NOMO-1 treated with DMSO at 0.1 percent for 48 hours (cell line): ENCODE data around the gene NR4A1.
A peak's percentile ranks its signal among the peaks of the same experiment; 100 is the strongest.

Experiments
- DNase-seq: peaks from one replicate; lab custom pipeline; 2025; ENCODE audit not compliant: unreplicated experiment; lab: John Stamatoyannopoulos, UW

The NR4A1 gene

GRCh38 chr12:52050758-52051541 is at the start of gene NR4A1:
TSS of gene NR4A1 (plus strand) at chr12:52051442. CDS start at chr12:52054329, 2,887 bp downstream.
- peak; percentile 84 for DNase-seq

GRCh38 chr12:52003016-52003550 is 48.2 kb upstream of the NR4A1 start:
- DNase-seq: no peak

DNA sequence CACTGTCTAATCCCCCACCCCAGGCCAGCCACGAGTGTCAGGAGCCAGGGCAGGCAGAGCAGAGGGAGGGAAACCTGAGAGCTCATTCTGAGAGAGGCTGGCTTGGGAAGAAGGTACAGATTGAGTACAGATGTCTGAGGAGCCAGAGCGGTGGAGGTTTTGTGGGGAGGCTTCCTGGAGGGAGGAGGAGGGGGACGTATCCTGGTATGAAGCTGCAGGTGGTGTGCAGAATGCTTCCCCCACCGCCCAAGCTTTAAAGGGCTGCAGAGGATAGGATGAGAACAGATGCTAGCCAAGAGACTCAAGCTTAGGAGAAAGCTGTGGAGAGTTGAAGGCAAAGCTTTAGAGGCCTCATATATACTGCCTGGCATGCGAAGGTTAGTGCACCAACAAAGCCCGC is 47.7 kb upstream of the NR4A1 start:
- DNase-seq: no peak

- DNase-seq: no peak
Observed at GRCh38 chr12:52004042-52004648, 47.1 kb upstream of the NR4A1 start.

- no peak for DNase-seq
Observed at GRCh38 chr12:52005218-52005902, 45.9 kb upstream of the NR4A1 start.

DNA sequence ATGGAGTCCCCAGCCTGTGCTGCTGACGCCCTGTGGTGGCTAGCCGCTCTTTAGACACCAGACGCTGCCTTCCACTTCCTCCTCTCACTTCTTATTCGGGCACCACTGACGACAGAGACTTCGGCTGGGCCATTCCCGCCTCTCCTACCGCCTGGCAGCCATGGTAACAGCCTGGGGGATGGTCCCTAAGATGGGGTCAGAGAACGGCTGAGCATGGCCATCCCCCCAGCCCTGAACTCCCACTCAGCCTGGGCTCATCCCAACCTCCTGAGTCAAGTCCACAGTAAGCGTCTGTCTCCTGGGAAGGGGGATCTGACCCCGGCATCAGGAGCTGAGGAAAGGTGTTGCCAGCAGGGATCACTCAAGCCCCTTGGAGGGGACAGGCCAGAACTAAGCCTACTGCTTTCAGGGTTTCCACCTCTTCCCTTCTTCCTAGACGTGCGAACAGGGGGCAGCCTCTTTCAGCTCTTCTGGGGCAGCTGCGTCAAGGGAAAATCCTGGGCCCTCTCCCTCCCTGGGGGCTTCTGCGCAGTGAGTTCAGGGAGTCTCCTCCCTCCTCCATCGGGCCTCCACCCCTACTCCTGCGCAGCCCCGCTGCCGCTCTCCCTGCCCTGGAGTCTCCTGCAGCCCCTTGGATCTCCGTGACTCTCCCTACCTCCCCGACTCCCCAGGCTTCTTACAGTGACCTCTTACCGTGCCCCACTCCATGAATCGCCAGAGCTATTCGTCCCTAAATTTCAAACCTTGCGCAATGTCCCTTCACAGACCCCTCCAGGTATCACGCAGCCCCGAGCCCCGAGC is 45.1 kb upstream of the NR4A1 start:
- peak; percentile 91 for DNase-seq

- peak; percentile 28 for DNase-seq
Observed at GRCh38 chr12:52006726-52007157, 44.5 kb upstream of the NR4A1 start, which contains the start of gene TAMALIN. TSS of gene TAMALIN (plus strand) at chr12:52006946. CDS start at chr12:52007020, 74 bp downstream.

GRCh38 chr12:52007158-52007921 is 43.9 kb upstream of the NR4A1 start:
- no peak for DNase-seq

DNA sequence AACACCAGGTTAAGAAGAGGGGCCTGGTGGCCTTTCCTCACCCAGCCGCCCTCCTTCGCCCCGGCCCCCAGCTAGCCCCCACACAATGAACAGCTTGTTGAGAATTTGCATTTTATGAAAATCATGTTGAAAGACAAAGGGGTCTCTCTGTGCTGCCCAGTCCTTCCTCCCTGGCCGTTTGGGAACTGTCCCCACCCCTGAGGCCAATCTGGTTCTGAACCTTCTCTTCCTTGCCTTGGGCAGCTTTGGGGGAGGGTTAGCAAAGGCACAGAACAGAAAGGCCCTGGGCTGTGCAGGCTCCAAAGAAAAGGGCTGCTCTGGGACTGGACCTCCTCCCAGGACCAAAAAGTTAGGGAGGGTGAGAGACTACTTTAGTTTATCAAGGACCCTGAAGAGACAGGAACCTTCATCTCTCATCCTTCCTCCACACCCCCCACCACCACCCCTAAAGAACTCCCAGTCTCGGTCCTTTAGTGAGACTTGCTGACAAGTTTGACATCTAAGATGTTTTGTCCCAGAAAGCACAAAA is 43.2 kb upstream of the NR4A1 start:
- DNase-seq: no peak

DNA sequence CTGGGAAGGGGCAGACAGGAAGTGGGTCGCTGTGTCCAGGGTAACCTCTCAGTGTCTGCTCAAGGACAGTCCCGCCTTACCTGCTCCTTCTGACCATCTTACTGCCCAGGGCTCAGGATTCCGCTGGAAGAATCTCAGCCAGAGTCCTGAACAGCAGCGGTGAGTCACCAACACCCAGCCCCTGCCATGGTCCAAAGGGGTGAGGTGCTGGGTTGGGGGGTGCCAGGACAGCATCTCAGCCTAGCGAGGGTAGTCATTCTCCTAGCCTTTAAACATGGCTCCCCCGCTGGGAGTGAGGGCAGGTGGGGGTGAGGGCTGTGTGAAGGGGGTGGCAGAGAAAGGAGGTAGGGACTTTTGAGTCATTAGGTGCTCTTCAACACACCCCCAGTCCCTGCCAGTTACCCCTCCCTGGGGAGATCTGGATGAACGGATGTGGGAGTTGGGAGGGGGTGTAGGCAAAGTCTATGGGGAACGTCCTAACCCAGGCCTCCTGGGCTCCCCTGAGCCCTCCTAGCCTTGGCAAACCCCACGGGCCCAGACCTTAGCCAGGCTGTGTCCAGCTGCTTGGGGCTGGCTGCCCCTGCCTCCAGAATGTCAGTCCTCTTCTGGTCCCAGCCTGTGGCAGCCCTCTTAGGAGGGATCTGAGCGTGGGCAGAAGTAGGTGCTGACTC is 42.0 kb upstream of the NR4A1 start:
- no peak for DNase-seq

DNA sequence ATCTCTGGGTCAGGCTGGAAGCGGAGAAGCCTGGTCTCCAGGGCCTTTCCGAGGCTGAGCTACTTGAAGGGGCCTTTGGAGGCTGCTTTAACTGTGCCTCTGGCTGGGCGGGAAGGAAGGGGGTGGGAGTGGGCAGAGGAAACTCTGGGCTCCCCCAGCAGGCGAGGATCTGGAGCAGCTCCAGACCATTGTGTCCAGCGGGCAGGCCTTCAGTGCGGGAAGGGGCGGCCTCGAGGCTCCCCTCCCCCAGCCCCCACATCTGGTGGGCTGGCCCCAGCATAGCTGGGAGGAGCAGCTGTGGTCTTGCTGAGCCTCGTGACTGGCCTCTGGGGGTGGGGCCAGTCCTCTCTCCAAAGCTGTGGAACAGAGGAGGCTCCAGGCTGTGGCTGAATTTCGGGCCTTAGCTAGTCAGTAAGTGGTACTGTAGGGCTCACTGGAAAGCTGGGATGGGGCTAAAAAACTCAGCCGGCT is 41.1 kb upstream of the NR4A1 start:
- no peak for DNase-seq

GRCh38 chr12:52010692-52011601 is 40.3 kb upstream of the NR4A1 start:
- no peak for DNase-seq

DNA sequence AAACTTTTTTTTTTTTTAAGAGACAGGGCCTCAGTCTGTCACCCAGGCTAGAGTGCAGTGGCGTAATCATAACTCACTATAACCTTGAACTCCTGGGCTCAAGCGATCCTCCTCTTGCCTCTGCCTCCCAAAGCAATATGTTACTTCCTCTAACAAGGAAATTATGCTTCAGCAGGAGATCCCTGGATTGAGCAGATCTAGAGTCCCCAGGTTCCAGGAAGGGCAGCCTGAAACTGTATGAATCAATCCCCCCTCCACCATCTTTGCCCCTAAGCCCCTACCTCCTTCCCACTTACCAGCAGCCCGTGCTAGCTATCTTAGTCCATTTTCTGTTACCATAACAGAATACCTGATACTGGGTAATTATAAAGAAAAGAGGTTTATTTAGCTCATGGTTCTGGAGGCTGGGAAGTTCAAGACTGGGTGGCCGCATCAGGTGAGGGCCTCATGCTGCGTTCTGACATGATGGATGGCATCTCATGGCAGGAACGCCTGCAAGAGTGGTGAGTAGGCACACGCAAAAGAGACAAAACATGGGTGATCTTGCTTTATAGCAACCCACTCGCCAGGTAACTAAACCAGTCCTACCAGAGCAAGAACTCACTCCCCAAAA is 39.5 kb upstream of the NR4A1 start:
- DNase-seq: no peak

GRCh38 chr12:52013626-52014310 is 37.5 kb upstream of the NR4A1 start:
- no peak for DNase-seq

DNA sequence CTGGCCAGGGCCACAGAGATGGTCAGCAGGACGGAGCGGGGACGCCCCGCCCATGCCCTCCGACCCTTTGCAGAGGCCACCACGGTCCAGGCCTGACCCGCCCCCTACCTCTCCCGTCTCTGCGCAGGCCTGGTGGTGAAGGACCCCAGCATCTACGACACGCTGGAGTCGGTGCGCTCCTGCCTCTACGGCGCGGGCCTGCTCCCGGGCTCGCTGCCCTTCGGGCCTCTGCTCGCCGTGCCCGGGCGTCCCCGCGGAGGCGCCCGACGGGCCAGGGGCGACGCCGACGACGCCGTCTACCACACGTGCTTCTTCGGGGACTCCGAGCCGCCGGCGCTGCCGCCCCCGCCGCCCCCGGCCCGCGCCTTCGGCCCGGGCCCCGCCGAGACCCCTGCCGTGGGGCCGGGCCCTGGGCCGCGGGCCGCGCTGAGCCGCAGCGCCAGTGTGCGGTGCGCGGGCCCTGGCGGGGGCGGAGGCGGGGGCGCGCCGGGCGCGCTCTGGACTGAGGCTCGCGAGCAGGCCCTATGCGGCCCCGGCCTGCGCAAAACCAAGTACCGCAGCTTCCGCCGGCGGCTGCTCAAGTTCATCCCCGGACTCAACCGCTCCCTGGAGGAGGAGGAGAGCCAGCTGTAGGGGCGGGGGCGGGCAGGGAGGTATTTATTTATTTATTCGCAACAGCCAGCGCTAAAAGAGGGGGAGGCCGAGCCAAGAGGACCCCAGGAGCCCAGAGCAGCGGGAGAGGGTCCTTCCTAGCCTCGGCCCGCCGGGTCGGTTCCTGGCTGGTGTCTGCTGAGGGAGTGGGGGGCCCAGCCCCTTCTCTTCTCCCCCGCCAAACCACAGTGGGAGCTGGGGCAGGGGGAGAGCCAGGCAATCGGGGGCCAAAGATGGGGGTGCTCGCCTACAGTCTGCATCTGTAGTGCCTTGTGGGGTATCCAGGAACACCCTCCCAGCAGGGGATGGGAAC is 36.4 kb upstream of the NR4A1 start:
- no peak for DNase-seq

- no peak for DNase-seq
Observed at GRCh38 chr12:52015532-52016041, 35.7 kb upstream of the NR4A1 start.
